CD4-positive, alpha-beta T cell (primary cell): ENCODE measurements around the gene CTSK. TPM values are rescaled to one million over a fixed set of nuclear protein-coding genes. Genes with fewer than 3 reads are reported as not detected.
"Not testable (repeated sequence)": the region's sequence is repeated elsewhere in the genome, so short reads cannot be mapped to it uniquely, and the experiment has no call there.

Experiments
- ATAC-seq: fragments of 200-7000 bp; cut with Tn5 transposase; one replicate; pipeline ENCODE4 v1.10.0; 2022; ENCODE audit warnings: mild to moderate bottlenecking; ENCODE audit not compliant: poor library complexity
- CTCF ChIA-PET: fragments of 350-600 bp; sonication (Branson Sonifier 250); formaldehyde crosslinking; loops from one replicate; lab custom pipeline; 2021; ENCODE audit warnings: antibody characterized with exemption, inconsistent platforms; lab: Charles Lee
- POLR2A ChIA-PET: fragments of 350-600 bp; sonication (Branson Sonifier 250); formaldehyde crosslinking; loops from one replicate; lab custom pipeline; 2021; ENCODE audit warnings: antibody characterized with exemption, inconsistent platforms; lab: Charles Lee
- DNase-seq, 14 experiments: peaks; one replicate each; pipeline ENCODE4 v3.0.0-alpha.2; 2013 to 2020; ENCODE audit warnings: mixed read lengths in 2 of 14
- H3K27ac ChIP-seq, 2 donors: one replicate each; pipeline versions ENCODE4 v1.5.1 to v1.7.0; 2013; ENCODE audit warnings: low read length in 2 of 2, low read depth in 1 of 2, mild to moderate bottlenecking in 1 of 2
- H3K27me3 ChIP-seq, 2 experiments: 1 replicate in 1 of 2; 2 replicates in 1 of 2; pipeline versions ENCODE4 v1.6.1 to v1.7.0; 2013; ENCODE audit warnings: low read length in 2 of 2, control low read depth in 1 of 2, mild to moderate bottlenecking in 1 of 2, moderate library complexity in 1 of 2; ENCODE audit not compliant: insufficient read depth in 2 of 2, control insufficient read depth in 1 of 2
- H3K36me3 ChIP-seq: one replicate; pipeline ENCODE4 v1.6.1; 2013; ENCODE audit warnings: low read length, control low read depth; ENCODE audit not compliant: insufficient read depth
- H3K4me1 ChIP-seq: one replicate; pipeline ENCODE4 v1.6.1; 2013; ENCODE audit warnings: low read length, control low read depth; ENCODE audit not compliant: insufficient read depth
- H3K4me3 ChIP-seq: one replicate; pipeline ENCODE4 v1.5.1; 2013; ENCODE audit warnings: mild to moderate bottlenecking, low read length, moderate library complexity
- H3K9me3 ChIP-seq, 2 experiments: 1 replicate in 1 of 2; 2 replicates in 1 of 2; pipeline versions ENCODE4 v1.6.1 to v1.7.0; 2013; ENCODE audit warnings: low read length in 2 of 2, mild to moderate bottlenecking in 2 of 2, control low read depth in 1 of 2, moderate library complexity in 1 of 2; ENCODE audit not compliant: control insufficient read depth in 1 of 2, insufficient read depth in 1 of 2
- H3K27ac Mint-ChIP-seq: one replicate; pipeline ENCODE4 v1.8.0; 2020; ENCODE audit warnings: mixed read lengths
- H3K27me3 Mint-ChIP-seq: one replicate; pipeline ENCODE4 v1.8.0; 2021; ENCODE audit warnings: mixed read lengths
- H3K36me3 Mint-ChIP-seq: one replicate; pipeline ENCODE4 v1.8.0; 2021; ENCODE audit warnings: low read depth, mixed read lengths
- H3K4me1 Mint-ChIP-seq: one replicate; pipeline ENCODE4 v1.8.0; 2021; ENCODE audit warnings: low read depth, mixed read lengths
- H3K4me3 Mint-ChIP-seq: one replicate; pipeline ENCODE4 v1.8.0; 2020; ENCODE audit warnings: mild to moderate bottlenecking, mixed read lengths
- H3K9me3 Mint-ChIP-seq: one replicate; pipeline ENCODE4 v1.8.0; 2020; ENCODE audit warnings: mixed read lengths
- CTCF ChIP-seq: fragments of 200-600 bp; IDR thresholded peaks from one replicate; pipeline ENCODE4 v1.8.0; 2022; ENCODE audit warnings: antibody characterized with exemption, mild to moderate bottlenecking
- intact Hi-C, 2 experiments: fragments of 100-400 bp; cut with DNase I in 1 of 2; cut with micrococcal nuclease in 1 of 2; formaldehyde crosslinking; loops; one replicate each; pipeline versions ENCODE4 v1.15.1 to v1.9.0; 2023 to 2025; cut with DNase I, micrococcal nuclease
- total RNA-seq, 174 experiments: library from RNA in 2 of 174; stranded (reverse) in 2 of 174; gene quantifications; one replicate each; pipeline ENCODE4 v1.2.3 and lab custom pipeline; 2021 to 2026

Gene CTSK
- total RNA-seq, 2 experiments from 2014 or later = 11.2 to 11.8 TPM

GRCh38 chr1:150799089-150799488, 9.0 kb downstream of the CTSK start:
- TF ChIP-seq CTCF = no peak
- Histone ChIP-seq H3K9me3 (no peaks in the 10 kb centered on the region), H3K27me3 (no peaks in the 10 kb centered on the region), H3K27ac (no peak overlapping the region), H3K36me3 (peaks cover 22% of the 10 kb centered on the region), H3K4me3 (no peak overlapping the region), H3K4me1 (no peaks in the 10 kb centered on the region)
- Mint-ChIP-seq H3K27ac (no peak overlapping the region), H3K36me3 (peaks cover 55% of the 10 kb centered on the region), H3K27me3 (no peaks in the 10 kb centered on the region), H3K4me1 (no peaks in the 10 kb centered on the region), H3K4me3 (no peak overlapping the region), H3K9me3 (no peaks in the 10 kb centered on the region)
- no peak for ATAC-seq
- no peak for DNase-seq
- intact Hi-C loops = no loop called here
- POLR2A ChIA-PET = no interaction called here
- CTCF ChIA-PET = no interaction called here

- peaks cover 49% of the 10 kb centered on the region for H3K36me3 Mint-ChIP-seq
- ChIA-PET POLR2A (no interaction called here), CTCF (no interaction called here)
These were observed 9.5 kb downstream of the CTSK start for GRCh38 chr1:150798525-150798924.

GRCh38 chr1:150796374-150796773, 11.7 kb downstream of the CTSK start:
- no peak for DNase-seq
- Histone ChIP-seq H3K4me1 (no peaks in the 10 kb centered on the region), H3K27ac (no peak overlapping the region), H3K27me3 (no peaks in the 10 kb centered on the region), H3K36me3 (peaks cover 22% of the 10 kb centered on the region), H3K9me3 (no peaks in the 10 kb centered on the region), H3K4me3 (no peak overlapping the region)
- peaks cover 41% of the 10 kb centered on the region for H3K36me3 Mint-ChIP-seq
- no peaks in the 10 kb centered on the region for H3K4me1 Mint-ChIP-seq
- H3K4me3 Mint-ChIP-seq = no peak overlapping the region
- ATAC-seq = no peak
- intact Hi-C loops = no loop called here
- H3K27me3 Mint-ChIP-seq = no peaks in the 10 kb centered on the region
- H3K27ac Mint-ChIP-seq = no peak overlapping the region
- no peak for TF ChIP-seq CTCF
- H3K9me3 Mint-ChIP-seq = no peaks in the 10 kb centered on the region
- ChIA-PET POLR2A (no interaction called here), CTCF (no interaction called here)

More at GRCh38 chr1:150798525-150798924, 9.5 kb downstream of the CTSK start:
- TF ChIP-seq CTCF = no peak
- DNase-seq (no peak), ATAC-seq (no peak)
- Histone ChIP-seq H3K27ac (no peak overlapping the region), H3K36me3 (peaks cover 22% of the 10 kb centered on the region), H3K27me3 (no peaks in the 10 kb centered on the region), H3K9me3 (no peaks in the 10 kb centered on the region), H3K4me1 (no peaks in the 10 kb centered on the region), H3K4me3 (no peak overlapping the region)
- no peak overlapping the region for H3K4me3 Mint-ChIP-seq
- H3K27me3 Mint-ChIP-seq = no peaks in the 10 kb centered on the region
- H3K4me1 Mint-ChIP-seq = no peaks in the 10 kb centered on the region
- H3K27ac Mint-ChIP-seq = no peak overlapping the region
- no peaks in the 10 kb centered on the region for H3K9me3 Mint-ChIP-seq
- intact Hi-C loops = no loop called here

- peaks cover 15% of the 10 kb centered on the region for H3K36me3 ChIP-seq
- H3K9me3 Mint-ChIP-seq, H3K27ac Mint-ChIP-seq, H3K27me3 Mint-ChIP-seq, H3K9me3 ChIP-seq, H3K27me3 ChIP-seq, H3K4me1 Mint-ChIP-seq, H3K4me3 Mint-ChIP-seq, ATAC-seq, H3K27ac ChIP-seq, CTCF ChIA-PET, H3K4me3 ChIP-seq, POLR2A ChIA-PET, intact Hi-C loops, H3K4me1 ChIP-seq, DNase-seq: not testable (repeated sequence)
- H3K36me3 Mint-ChIP-seq = peaks cover 27% of the 10 kb centered on the region
These were observed 14.3 kb downstream of the CTSK start for GRCh38 chr1:150793778-150794177.
